GM12864 (cell line): ENCODE results near the gene C16orf96.

Experiments used
- DNase-seq: peaks from one replicate; pipeline ENCODE4 v3.0.0-alpha.2; 2011; ENCODE audit warnings: low read depth
- H3K4me3 ChIP-seq: 2 replicates; pipeline ENCODE4 v1.5.1; 2011; ENCODE audit warnings: mild to moderate bottlenecking, low read depth, low read length, control low read depth
- TF ChIP-seq, protein P1 (sequence below): IDR thresholded peaks from 2 replicates; pipeline ENCODE4 v1.5.1; 2011; ENCODE audit warnings: low read depth, mild to moderate bottlenecking, moderate library complexity, low read length, control low read depth, inconsistent platforms; ENCODE audit errors: missing control alignments

C16orf96 gene

DNA sequence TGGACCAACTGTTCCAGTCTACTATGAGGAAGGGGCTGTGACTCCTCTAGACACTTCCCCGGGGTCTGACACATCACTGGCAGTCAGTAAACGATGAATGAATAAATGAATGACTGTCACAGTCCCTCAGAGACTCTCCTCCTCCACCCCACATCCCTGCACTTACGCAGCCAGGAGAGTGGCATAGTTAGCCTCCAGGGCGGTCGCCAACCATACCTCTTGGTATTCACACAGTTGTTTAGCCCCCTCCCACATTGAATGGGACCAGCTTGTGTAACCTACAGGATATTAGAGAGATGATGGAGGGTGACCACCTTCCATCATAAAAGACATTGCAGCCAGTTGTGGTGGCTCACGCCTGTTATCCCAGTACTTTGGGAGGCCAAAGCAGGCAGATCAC is 32.8 kb downstream of the C16orf96 start:
- TF ChIP-seq, protein P1, sequence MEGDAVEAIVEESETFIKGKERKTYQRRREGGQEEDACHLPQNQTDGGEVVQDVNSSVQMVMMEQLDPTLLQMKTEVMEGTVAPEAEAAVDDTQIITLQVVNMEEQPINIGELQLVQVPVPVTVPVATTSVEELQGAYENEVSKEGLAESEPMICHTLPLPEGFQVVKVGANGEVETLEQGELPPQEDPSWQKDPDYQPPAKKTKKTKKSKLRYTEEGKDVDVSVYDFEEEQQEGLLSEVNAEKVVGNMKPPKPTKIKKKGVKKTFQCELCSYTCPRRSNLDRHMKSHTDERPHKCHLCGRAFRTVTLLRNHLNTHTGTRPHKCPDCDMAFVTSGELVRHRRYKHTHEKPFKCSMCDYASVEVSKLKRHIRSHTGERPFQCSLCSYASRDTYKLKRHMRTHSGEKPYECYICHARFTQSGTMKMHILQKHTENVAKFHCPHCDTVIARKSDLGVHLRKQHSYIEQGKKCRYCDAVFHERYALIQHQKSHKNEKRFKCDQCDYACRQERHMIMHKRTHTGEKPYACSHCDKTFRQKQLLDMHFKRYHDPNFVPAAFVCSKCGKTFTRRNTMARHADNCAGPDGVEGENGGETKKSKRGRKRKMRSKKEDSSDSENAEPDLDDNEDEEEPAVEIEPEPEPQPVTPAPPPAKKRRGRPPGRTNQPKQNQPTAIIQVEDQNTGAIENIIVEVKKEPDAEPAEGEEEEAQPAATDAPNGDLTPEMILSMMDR: no peak
- no peak overlapping the region for H3K4me3 ChIP-seq
- DNase-seq: no peak

DNA sequence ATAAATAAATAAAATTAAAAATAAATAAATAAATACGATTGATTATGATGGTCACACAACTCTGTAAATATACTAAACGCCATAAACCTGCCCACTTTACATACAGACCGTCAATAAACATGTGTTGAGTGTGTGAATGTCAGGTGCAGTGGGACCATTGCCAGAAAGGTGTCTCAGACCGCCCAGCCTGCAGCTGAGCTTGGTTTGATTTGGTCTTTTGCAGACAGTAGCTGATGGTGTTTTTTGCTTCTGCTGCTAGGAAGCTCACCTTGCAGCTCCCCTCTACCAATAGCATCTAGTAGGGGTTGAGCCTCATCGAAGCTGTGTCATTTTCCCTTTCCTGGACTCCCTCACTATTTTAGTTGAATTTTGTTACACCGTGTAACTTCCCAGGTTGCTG is 35.1 kb downstream of the C16orf96 start:
- TF ChIP-seq, protein P1: no peak
- DNase-seq: no peak
- no peak overlapping the region for H3K4me3 ChIP-seq

DNA sequence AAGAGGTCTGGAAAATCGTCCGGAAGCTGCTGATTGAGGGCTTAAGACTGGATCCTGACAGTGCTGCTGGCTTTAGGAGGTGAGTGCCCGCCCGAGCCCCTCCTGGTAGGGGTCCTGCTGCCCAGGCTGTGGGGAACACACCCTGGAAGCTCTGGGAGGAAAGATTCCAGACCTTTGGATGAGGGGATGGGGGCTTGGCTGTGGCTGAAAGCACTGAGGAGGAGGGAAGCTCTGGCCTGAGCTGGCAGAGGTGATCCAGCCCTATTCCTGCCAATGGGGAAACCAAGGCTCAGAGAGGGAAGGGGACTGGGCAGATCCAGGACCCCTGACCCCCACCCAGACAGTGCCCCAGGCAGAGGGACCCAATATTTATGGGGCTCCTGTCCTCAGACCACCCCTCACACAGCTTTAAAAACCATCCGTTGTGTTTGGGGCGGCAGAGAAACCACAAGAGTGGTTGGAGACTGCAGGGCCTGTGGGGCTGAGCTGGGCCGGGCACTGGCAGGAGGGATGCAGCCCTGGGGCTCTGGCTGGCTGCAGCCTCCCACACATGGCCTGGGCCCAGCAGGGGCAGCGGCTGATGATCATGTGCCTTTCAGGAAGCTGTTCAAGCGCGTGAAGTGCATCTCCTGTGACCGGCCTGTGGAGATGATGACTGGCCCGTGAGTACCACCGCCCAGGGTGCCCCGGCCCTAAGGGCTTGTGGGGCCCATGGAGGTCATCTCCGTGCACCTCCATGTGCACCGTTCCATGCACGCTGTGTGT is 35.7 kb downstream of the C16orf96 start:
- H3K4me3 ChIP-seq: no peak overlapping the region
- TF ChIP-seq, protein P1: no peak
- DNase-seq: no peak

DNA sequence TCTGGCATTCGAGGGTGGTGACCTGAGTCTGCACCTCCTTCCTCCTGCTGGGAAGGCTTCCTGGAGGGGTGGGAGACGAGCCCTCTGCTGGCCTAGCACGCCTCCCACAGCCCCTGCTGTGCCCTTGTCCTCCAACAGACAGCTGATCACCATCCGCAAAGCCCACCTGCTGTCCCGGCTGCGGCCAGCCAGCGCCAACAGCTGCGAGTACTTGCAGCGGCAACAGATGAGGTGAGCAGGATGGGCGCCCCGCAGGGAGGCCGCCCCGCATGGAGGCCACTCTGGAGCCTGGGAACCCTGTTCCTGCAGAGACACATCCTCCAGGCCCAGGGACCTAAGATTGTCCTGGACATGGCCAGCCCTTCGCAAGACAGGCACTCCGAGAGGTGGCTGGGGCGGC is 36.9 kb downstream of the C16orf96 start:
- TF ChIP-seq, protein P1: no peak
- DNase-seq: no peak
- H3K4me3 ChIP-seq: no peak overlapping the region

DNA sequence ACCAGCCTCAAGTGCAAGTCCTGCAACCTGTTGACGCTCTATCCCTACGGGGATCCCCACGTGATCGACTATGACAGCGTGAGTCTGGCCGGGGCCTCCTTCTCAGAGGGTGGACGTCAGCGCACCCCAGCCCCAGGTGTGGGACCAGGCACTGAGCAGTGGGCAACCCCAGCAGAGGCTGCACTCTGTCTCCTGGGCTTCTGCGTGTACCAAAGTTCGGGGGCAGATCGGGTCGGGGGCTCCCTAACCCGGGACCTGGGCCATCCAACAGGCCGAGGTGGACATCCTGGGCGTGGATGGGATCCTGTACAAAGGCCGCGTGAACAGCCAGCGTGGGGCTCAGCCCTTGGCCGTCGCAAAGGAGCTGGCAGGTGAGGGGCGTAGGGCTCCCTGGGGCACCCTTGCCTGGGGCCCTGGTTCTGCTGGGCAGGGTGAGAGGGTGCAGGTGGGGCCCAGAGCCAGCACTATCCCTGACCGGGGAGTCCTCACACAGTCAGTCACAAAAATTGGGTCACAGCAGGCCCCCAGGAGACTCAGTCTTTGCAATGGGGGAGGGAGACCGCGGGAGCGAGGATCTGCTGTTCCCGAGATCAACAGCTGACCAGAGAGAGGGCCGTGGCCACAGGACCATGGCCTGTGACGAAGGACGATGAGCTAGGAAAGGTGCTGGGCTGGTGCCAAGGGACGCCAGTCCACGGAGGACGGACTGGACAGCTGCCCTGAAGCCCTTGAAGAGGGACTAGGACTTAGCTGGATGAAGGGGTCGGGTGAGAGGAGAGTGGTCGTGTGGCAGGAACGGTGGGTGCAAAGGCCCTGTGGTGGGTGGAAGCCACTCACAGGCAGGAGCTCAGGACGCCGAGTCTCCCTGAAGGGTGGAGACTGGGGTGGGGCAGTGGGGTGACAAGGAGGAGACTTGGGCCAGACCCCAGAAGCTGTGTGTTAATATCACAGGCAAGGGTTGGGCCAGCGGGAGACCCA is 38.6 kb downstream of the C16orf96 start:
- TF ChIP-seq, protein P1: no peak
- no peak for DNase-seq
- no peak overlapping the region for H3K4me3 ChIP-seq

DNA sequence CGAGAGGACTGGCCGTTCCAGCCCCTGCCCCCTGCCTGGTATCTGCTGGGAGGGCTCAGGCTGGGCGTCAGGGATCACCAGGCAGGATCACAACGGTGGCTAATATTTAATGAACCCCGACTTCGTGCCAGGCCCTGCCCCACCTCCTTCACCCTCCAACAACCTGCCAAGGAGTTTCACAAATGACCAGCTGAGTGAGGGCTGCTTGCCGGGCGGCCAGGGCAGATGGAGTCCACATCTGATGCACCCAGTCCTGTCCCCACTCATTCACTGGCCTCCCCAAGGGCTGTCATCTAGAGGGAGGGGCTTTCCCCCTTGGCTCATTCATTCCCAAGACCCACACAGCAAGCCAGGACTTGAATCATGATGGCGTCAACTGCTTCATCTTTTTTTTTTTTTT is 41.0 kb downstream of the C16orf96 start:
- DNase-seq: no peak
- TF ChIP-seq, protein P1: no peak
- no peak overlapping the region for H3K4me3 ChIP-seq
